Mesendoderm (in vitro differentiated cells): Measurements from ENCODE around the gene IQSEC1.

Experiments used
- DNase-seq: peaks from one replicate; pipeline ENCODE4 v3.0.0; 2013
- H2AK5ac ChIP-seq: 2 replicates; pipeline ENCODE4 v1.6.1; 2013; ENCODE audit warnings: low read length, inconsistent platforms
- H2BK120ac ChIP-seq: 2 replicates; pipeline ENCODE4 v1.6.1; 2013; ENCODE audit warnings: low read depth, mild to moderate bottlenecking, low read length, moderate library complexity, mixed read lengths
- H2BK15ac ChIP-seq: replicated peaks from 2 replicates; pipeline ENCODE4 v1.6.1; 2013; ENCODE audit warnings: low read depth, mild to moderate bottlenecking, moderate library complexity
- H2BK5ac ChIP-seq: 2 replicates; pipeline ENCODE4 v1.6.1; 2013; ENCODE audit warnings: low read length, inconsistent platforms
- H3K18ac ChIP-seq: 2 replicates; pipeline ENCODE4 v1.6.1; 2013; ENCODE audit warnings: mild to moderate bottlenecking, low read length, mixed read lengths
- H3K23ac ChIP-seq: one replicate; pipeline ENCODE4 v1.6.1; 2013; ENCODE audit warnings: low read length
- H3K27ac ChIP-seq: 2 replicates; pipeline ENCODE4 v1.5.1; 2013; ENCODE audit warnings: low read depth, mild to moderate bottlenecking, inconsistent platforms, low read length, moderate library complexity
- H3K27me3 ChIP-seq: 2 replicates; pipeline ENCODE4 v1.6.1; 2013; ENCODE audit warnings: low read length, control low read depth, mild to moderate bottlenecking, inconsistent platforms; ENCODE audit not compliant: insufficient read depth, poor library complexity
- H3K36me3 ChIP-seq: 2 replicates; pipeline ENCODE4 v1.6.1; 2013; ENCODE audit warnings: low read length, inconsistent platforms; ENCODE audit not compliant: control insufficient read depth, insufficient read depth
- H3K4ac ChIP-seq: one replicate; pipeline ENCODE4 v1.6.1; 2013; ENCODE audit warnings: low read depth, mild to moderate bottlenecking, low read length, moderate library complexity
- H3K4me1 ChIP-seq: 2 replicates; pipeline ENCODE4 v1.6.1; 2013; ENCODE audit warnings: low read depth, low read length, inconsistent platforms; ENCODE audit not compliant: control insufficient read depth
- H3K4me2 ChIP-seq: 2 replicates; pipeline ENCODE4 v1.6.1; 2013; ENCODE audit warnings: low read length
- H3K4me3 ChIP-seq: 2 replicates; pipeline ENCODE4 v1.5.1; 2013; ENCODE audit warnings: mild to moderate bottlenecking, low read length
- H3K56ac ChIP-seq: one replicate; pipeline ENCODE4 v1.6.1; 2013; ENCODE audit warnings: low read length
- H3K79me1 ChIP-seq: 2 replicates; pipeline ENCODE4 v1.6.1; 2013; ENCODE audit warnings: low read length, inconsistent platforms
- H3K79me2 ChIP-seq: 2 replicates; pipeline ENCODE4 v1.6.1; 2013; ENCODE audit warnings: mild to moderate bottlenecking, low read length; ENCODE audit not compliant: control insufficient read depth, insufficient read depth
- H3K9ac ChIP-seq: 2 replicates; pipeline ENCODE4 v1.6.1; 2013; ENCODE audit warnings: low read length, inconsistent platforms
- H4K5ac ChIP-seq: one replicate; pipeline ENCODE4 v1.6.1; 2013; ENCODE audit warnings: low read length
- H4K8ac ChIP-seq: one replicate; pipeline ENCODE4 v1.6.1; 2013; ENCODE audit warnings: low read depth, mild to moderate bottlenecking, control low read depth, low read length, moderate library complexity
- WGBS: extraction: QIAGEN DNeasy Blood & Tissue Kit; methylation state at CpG from one replicate; pipeline ENCODE4 v1.1.7; 2013; ENCODE audit warnings: low lambda C conversion rate, missing lambda C conversion rate; ENCODE audit not compliant: insufficient coverage; ENCODE audit errors: extremely low coverage; 5-methylcytosine and 5-hydroxymethylcytosine counted together

Gene IQSEC1

GRCh38 chr3:12980596-12981290 is 92.5 kb downstream of the IQSEC1 start:
- Histone ChIP-seq H2BK15ac (no peak overlapping the region), H3K79me2 (no peaks in the 10 kb centered on the region), H3K27ac (no peak overlapping the region), H3K79me1 (no peaks in the 10 kb centered on the region), H3K4ac (no peak overlapping the region), H2BK120ac (no peak overlapping the region), H3K18ac (no peak overlapping the region), H3K4me3 (no peak overlapping the region), H3K9ac (no peak overlapping the region), H3K23ac (no peak overlapping the region), H2BK5ac (no peak overlapping the region), H3K56ac (no peak overlapping the region), H3K36me3 (no peaks in the 10 kb centered on the region), H4K8ac (no peak overlapping the region), H3K4me2 (no peak overlapping the region), H4K5ac (no peak overlapping the region), H3K27me3 (no peaks in the 10 kb centered on the region), H2AK5ac (no peak overlapping the region), H3K4me1 (peaks cover 20% of the 10 kb centered on the region)
- DNase-seq: no peak
- WGBS: no CpG with 5 or more reads among the region's 10 CpGs

- Histone ChIP-seq H3K56ac (peak overlapping the region; percentile 47), H4K8ac (no peak overlapping the region), H3K27ac (no peak overlapping the region), H3K23ac (no peak overlapping the region), H2AK5ac (no peak overlapping the region), H3K4ac (no peak overlapping the region), H3K27me3 (no peaks in the 10 kb centered on the region), H3K18ac (no peak overlapping the region), H3K36me3 (no peaks in the 10 kb centered on the region), H4K5ac (no peak overlapping the region), H2BK5ac (no peak overlapping the region), H3K4me3 (no peak overlapping the region), H3K79me2 (no peaks in the 10 kb centered on the region), H3K9ac (no peak overlapping the region), H3K79me1 (no peaks in the 10 kb centered on the region), H3K4me2 (no peak overlapping the region), H2BK120ac (no peak overlapping the region), H2BK15ac (no peak overlapping the region), H3K4me1 (peaks cover 20% of the 10 kb centered on the region)
- no CpG with 5 or more reads among the region's 4 CpGs for WGBS
- no peak for DNase-seq
These were observed 93.2 kb downstream of the IQSEC1 start for GRCh38 chr3:12979947-12980487.

- peak; percentile 85 for DNase-seq
- no peak overlapping the region for H2AK5ac ChIP-seq
- no peak overlapping the region for H3K4me3 ChIP-seq
- no peak overlapping the region for H4K8ac ChIP-seq
- H3K23ac ChIP-seq: no peak overlapping the region
- H2BK15ac ChIP-seq: no peak overlapping the region
- H3K18ac ChIP-seq: no peak overlapping the region
- no CpG with 5 or more reads among the region's 20 CpGs for WGBS
- no peak overlapping the region for H3K4me2 ChIP-seq
- H3K27ac ChIP-seq: no peak overlapping the region
- no peaks in the 10 kb centered on the region for H3K79me1 ChIP-seq
- H3K27me3 ChIP-seq: no peaks in the 10 kb centered on the region
- H3K79me2 ChIP-seq: no peaks in the 10 kb centered on the region
- no peak overlapping the region for H4K5ac ChIP-seq
- H3K4ac ChIP-seq: no peak overlapping the region
- no peaks in the 10 kb centered on the region for H3K36me3 ChIP-seq
- no peak overlapping the region for H3K9ac ChIP-seq
- H2BK120ac ChIP-seq: no peak overlapping the region
- no peak overlapping the region for H2BK5ac ChIP-seq
- no peak overlapping the region for H3K56ac ChIP-seq
- H3K4me1 ChIP-seq: peaks cover 20% of the 10 kb centered on the region
These were observed 93.9 kb downstream of the IQSEC1 start for GRCh38 chr3:12979151-12979946.

- Histone ChIP-seq H2BK5ac (no peak overlapping the region), H2AK5ac (no peak overlapping the region), H4K5ac (no peak overlapping the region), H4K8ac (no peak overlapping the region), H3K79me1 (no peaks in the 10 kb centered on the region), H3K4me1 (peaks cover 20% of the 10 kb centered on the region), H3K4me3 (no peak overlapping the region), H3K27me3 (no peaks in the 10 kb centered on the region), H2BK15ac (no peak overlapping the region), H3K79me2 (no peaks in the 10 kb centered on the region), H3K4me2 (no peak overlapping the region), H3K4ac (no peak overlapping the region), H2BK120ac (no peak overlapping the region), H3K27ac (no peak overlapping the region), H3K56ac (no peak overlapping the region), H3K18ac (no peak overlapping the region), H3K9ac (no peak overlapping the region), H3K36me3 (no peaks in the 10 kb centered on the region), H3K23ac (no peak overlapping the region)
- no CpG with 5 or more reads among the region's 4 CpGs for WGBS
- peak; percentile 63 for DNase-seq
These were observed 94.5 kb downstream of the IQSEC1 start for GRCh38 chr3:12978682-12979081.

GRCh38 chr3:12977117-12977808 is 96.0 kb downstream of the IQSEC1 start:
- H3K4me3 ChIP-seq: no peak overlapping the region
- peaks cover 20% of the 10 kb centered on the region for H3K4me1 ChIP-seq
- no peaks in the 10 kb centered on the region for H3K36me3 ChIP-seq
- H3K23ac ChIP-seq: no peak overlapping the region
- H2BK120ac ChIP-seq: no peak overlapping the region
- H3K18ac ChIP-seq: no peak overlapping the region
- H4K5ac ChIP-seq: no peak overlapping the region
- H3K4ac ChIP-seq: no peak overlapping the region
- H3K79me1 ChIP-seq: no peaks in the 10 kb centered on the region
- H2AK5ac ChIP-seq: no peak overlapping the region
- no peak overlapping the region for H3K56ac ChIP-seq
- WGBS: no CpG with 5 or more reads among the region's 10 CpGs
- H4K8ac ChIP-seq: no peak overlapping the region
- no peak overlapping the region for H2BK15ac ChIP-seq
- no peaks in the 10 kb centered on the region for H3K79me2 ChIP-seq
- H3K27me3 ChIP-seq: no peaks in the 10 kb centered on the region
- H3K9ac ChIP-seq: no peak overlapping the region
- H3K27ac ChIP-seq: peak overlapping the region; percentile 11
- no peak overlapping the region for H2BK5ac ChIP-seq
- DNase-seq: peak; percentile 59
- no peak overlapping the region for H3K4me2 ChIP-seq
